GM19395 (cell line): Measurements from ENCODE around the gene FBRSL1.

Experiments used
- ATAC-seq: cut with Tn5 transposase; IDR thresholded peaks from one replicate; pipeline ENCODE4 v1.9.1; 2021; ENCODE audit warnings: mild to moderate bottlenecking, moderate library complexity; ENCODE audit not compliant: unreplicated experiment

Gene FBRSL1

DNA sequence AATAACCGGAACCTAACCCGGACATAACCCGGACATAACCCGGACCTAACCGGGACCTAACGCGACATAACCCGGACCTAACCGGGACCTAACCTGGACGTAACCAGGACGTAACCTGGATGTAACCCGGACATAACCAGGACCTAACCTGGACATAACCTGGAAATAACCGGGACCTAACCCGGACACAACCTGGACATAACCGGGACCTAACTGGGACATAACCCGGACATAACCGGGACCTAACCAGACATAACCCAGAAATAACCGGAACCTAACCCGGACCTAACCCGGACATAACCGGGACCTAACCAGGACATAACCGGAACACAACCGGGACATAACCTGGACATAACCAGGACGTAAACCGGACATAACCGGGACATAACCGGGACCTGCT, 6.7 kb upstream of the FBRSL1 start:
- no peak for ATAC-seq

DNA sequence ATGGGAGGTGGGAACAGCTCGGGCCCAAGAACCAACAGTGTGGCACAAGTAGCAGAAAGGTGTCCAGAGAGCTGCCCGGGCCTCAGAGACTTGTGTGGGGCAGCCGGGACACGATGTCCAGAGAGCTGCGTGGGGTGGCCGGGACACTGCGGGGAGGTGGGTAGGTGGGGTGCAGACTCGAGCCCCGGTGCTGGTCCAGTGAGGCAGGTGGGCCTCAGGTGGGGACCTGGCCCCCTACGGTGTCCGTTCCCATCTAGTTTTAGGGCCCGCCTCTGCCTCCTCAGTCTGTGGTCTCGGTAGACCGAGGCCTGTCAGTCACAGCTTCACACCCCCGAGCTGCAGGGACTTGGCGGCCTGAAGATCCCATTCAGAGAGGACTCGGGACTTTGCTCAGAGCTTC, 6.3 kb upstream of the FBRSL1 start:
- no peak for ATAC-seq

DNA sequence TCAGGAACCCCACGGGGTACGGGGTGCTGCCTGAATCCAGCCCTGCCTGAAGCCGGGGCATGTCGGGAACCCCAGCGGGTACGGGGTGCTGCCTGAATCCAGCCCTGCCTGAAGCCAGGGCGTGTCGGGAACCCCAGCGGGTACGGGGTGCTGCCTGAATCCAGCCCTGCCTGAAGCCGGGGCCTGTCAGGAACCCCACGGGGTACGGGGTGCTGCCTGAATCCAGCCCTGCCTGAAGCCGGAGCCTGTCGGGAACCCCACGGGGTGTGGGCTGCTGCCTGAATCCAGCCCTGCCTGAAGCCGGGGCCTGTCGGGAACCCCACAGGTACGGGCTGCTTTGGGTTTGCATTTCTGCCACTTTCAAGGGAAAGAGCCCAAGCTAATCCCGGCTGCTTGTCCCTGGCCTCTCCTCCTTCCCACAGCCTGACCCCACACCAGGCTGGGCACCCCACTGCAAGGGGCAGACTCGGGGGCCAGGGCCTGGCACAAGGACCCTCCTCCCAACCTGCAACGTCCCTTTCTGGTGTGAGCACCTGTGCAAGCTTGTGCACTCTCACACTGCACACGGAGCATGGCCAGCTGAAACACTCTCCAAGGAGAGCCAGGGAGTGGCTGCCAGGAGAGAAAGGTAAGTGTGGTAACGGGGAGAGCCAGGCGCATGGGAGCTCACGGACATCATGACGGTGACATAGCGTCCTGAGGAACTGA, 5.6 kb upstream of the FBRSL1 start:
- no peak for ATAC-seq

DNA sequence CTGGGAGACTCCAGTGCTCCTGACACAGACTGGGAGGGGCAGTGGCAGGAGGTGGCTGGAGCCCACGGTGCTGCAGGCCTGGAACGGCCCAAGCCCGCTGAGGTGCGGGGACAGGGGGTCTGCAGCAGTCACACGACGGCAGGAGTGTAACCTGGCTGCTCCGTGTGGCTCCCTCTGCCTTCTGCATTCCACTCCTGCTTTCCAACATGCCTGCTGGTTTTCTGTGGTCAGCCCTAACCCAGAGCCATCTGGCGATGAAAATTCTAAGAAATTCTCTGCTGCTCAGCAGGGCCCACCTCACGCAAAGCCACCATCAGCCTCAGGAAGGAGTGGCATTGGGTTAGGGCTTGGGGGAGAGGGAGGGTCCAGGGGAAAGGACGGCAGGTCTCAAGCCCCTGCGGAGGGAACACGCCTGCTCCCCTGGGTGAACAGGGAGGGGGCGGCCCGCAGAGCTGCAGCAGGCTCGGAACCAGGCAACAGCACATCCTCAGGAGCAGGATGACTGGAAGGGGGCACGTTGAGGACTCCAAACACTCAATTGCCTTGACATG, 5.0 kb upstream of the FBRSL1 start:
- ATAC-seq, result no peak

DNA sequence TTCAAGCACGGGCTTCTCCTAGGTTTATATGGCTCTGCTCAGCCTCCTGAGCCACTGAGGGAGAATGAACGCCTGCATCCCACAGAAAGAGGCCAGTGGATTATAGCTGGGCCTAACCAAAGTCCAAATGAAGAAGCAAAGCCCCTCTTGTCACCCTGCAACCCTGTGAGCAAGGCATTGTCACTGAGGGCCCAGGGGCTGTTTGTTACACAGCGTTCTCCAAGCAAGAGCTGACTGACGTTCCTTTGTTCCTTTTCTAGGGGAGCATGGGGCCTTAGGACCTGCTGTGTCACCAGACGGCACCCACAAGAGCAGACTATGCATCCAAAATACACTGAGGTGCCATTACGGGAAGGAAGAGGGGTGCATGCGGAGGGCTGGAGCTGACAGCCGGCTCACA, 4.3 kb upstream of the FBRSL1 start:
- ATAC-seq, result no peak

DNA sequence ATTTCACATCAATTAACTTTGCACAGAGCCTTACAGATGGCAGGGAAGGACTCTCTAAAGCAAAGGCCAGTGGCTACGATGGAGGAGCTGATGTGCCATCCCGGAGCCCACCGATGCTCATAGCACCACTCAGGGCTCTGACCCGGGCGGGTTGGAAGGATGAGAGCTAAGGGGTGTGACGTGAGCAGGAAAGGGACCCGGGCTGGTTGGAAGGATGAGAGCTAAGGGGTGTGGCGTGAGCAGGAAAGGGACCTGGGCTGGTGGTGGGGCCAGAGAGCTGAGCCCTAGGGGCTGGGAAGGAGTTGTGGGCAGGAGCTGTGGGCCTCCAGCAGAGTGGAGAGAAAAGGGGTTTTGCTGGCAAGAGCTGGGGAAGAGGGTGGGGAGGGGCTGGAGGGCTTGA, 3.8 kb upstream of the FBRSL1 start:
- no peak for ATAC-seq

DNA sequence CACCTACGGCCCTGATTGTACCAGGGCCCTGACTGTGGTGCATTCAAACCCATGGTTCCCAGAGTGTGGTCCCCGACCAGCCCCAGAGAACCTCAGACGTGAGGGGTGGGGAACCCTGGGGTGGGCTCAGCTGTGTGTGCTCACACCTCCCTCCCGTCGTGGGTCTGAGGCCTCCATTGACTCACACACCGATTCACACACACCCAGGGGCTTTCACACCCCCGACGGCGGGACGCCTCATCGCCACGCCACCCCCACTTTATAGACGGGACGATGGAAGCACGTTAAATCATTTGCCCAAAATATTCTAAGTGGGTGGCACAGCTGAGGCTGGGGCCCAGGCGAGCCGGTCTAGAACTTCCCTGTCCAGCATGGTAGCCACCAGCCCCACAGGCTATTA, 3.4 kb upstream of the FBRSL1 start:
- ATAC-seq, result no peak

DNA sequence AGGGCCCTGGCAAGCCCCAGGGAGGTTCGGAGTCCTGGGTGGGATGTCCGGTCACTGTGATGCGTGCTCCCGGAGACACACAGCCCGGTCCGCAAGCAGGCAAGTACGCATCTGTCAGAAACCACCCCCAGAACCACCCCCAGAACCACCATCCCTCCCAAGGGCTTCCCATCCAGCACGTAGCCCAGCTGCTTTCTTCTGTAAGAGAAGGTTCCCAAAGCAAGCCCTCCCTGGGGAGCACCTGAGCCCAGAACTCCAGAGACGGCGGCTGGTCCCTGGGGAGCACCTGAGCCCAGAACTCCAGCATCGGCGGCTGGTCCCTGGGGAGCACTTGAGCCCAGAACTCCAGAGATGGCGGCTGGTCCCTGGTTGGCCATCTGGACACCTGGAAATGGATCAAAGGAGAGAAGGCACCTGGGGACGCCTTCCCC, 2.6 kb upstream of the FBRSL1 start:
- ATAC-seq, result no peak

DNA sequence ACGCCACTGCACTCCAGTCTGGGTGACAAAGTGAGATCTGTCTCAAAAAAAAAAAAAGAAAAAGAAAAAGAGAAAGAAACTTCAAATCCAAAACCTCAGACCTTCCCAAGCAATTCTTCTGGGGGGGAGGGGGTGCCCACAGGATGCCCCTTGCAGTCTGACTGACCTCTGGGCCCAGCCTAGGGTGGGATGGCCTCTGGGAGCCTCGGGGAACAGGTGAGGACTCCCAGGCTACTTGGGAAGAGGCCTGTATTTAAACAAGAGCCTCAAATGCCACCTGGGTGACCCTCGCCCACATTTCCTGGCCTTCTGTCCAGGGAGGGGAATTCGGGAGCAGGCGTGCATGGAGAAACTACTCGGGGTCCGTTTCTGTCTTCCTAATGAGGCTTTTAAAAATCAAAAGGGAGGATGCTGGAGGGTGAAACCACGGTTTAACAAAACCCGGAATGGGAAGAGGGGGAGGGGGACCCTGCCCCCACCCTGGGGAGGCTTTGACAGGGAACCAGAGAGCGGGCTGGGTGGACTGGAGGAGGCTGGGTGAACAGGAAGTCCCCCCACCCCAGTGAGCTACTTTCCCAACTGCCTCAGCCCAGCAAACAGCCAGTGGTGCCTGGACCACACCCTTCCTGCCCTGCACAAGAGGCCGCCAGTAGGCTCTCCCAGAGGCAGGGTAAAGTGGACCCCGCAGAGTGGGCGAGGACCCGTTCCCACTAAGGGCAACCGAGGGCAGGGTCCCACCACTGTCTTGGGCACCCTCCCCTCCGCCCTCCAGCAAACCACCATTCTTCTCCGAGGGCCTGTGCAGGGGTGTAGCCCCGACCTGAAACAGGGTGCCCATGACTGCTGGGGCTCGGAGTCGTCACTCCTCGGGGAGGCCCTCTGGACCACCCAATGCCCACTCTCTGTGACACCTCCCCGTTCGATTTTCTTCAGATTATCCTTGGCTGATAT, 1.5 kb upstream of the FBRSL1 start:
- no peak for ATAC-seq

DNA sequence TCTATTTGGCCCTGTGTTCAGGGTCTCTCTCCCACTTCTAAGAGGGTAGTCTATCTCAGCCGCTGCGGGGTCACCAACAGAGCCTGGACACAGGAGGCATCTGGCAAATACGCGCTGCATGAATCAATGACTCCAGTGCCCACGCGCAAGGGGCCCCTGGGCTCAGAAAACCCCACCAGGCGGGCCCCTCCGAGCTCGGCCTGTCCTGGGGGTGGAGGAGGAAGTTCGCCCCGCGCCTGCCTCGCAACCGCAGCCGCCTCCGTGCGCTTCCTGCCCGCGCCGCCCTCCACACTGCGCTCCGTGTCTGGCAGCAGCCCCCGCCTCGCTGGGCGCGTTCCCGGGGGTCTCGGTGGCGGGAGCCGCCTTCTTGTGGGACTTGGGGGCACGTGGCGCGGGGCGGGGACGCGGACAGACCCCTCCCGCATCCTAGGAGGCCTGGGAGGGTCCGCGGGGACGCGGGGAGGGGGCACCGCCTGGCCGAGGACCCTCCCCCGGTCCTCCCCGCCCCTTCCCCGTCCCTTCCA, 811 bp upstream of the FBRSL1 start:
- ATAC-seq, result no peak

DNA sequence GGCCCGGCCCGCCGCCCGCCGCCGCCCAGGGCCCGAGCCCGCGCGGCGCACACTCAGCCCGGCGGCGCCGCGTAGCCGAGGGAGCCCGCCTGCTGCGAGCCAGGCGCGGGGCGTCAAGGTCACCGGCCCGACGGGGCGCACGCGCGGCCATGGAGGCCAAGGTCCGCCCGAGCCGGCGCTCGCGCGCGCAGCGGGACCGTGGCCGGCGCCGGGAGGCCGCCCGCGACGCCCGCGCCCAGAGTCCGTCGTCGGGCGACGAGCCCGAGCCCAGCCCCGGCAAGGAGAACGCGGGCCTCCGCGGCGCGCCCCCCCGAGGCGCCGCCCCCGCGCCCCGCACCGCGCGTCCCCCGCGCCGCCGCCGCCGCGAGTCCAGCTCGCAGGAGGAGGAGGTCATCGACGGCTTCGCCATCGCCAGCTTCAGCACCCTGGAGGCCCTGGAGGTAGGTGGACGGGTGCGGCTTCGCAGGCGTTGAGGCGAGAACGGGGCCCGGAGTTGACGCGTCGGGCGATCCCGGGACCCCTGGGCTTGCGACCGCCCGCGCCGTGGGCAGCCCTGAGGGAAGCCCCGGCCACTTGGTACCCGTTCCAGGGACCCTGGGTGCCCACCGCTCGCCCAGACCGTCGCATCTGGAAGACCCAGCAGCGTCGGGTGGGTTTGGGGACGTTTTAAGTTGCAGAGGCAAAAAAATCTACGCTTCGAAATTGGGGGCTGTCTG, 629 bp downstream of the FBRSL1 start:
- no peak for ATAC-seq

DNA sequence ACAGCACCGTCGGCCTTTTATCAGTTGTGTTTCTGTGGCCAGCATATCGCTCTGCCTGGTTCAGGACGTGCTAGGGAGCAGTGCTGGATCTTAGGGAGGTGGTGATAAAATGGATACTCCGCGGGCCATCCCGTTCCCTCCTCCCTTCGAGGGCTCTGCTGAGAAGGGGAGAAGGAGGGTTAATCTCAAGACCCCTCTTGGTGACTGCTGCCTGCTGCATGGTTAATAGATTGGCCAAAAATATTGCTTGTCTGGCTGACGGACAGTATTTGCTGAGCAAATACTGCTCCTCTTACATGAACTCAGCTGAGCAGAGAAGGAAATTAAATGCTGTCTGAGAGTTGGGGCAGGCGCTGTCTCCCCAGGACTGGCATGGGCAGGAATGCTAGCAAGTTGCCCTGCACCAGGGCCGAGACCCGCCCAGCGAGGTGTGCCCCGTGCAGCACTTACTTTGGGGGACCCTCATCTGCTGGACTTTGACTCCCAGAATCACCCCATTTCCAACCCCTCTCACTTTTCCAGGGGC, 1.2 kb downstream of the FBRSL1 start:
- ATAC-seq, result no peak

DNA sequence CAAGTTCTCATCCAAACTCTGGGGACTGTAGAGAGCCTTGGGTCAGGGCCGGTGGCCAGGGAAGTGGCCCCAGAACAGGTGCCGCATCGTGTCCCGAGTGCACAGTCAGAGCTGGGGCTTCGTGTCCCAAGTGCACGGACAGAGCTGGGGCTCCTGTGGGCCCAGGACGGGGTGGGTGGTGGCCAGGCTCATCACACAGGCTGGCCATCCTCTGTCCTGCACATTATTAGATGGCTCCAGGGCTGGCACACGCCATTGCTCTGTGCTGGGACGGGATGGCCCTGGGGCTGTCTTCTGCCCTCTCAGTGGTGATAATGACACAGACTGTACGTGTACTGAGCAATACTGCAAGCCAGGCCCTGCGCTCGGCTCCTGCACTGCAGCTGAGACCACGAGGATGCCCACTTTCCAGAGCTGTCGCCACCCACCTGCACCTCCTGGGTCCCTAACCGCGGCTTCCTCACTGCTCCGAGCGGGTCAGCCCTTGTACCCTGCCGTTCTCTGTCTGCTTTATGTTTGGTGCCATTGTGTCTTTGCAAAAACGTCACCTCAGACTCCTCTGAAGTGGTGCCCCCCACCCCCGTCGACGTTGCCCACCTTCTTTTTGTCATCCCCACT, 1.9 kb downstream of the FBRSL1 start:
- ATAC-seq, result no peak

DNA sequence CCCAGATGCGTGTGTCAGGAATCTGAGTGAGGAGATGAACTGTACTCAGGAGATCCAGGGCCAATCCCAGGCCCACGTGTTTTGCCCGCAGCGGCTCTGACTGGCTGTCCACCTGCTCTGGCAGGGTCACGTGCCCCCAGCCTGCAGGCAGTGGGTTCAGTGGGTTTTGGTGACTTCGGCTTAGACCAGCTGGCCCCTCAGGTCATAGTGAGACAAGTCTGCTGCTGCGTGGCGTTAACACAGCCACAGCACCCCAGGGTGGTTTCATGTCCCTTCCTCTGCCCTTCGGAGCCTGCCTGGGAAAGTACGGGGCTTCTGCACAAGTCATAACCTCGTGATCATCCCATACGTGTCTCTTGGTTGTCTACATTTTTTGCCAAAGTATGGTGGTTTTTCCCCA, 2.6 kb downstream of the FBRSL1 start:
- no peak for ATAC-seq

DNA sequence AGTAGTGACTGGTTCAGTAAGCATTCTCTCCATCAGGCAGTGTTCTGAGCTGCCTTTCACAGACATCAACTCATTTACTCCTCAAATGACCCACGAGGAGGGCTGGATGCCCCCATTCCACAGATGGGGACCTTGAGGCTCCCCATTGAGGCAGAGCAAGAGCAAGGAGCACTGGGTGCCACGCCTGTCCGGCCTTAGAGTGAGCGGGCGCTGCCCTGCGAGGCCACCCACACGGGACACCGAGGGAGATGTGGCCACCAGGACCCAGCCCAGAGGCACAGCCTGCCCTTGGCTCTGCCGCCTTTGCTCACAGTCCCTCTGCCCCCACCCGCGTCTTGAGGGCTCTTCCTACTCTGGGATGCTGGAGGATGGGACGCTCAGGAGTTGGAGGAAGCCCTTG, 3.0 kb downstream of the FBRSL1 start:
- ATAC-seq, result no peak

DNA sequence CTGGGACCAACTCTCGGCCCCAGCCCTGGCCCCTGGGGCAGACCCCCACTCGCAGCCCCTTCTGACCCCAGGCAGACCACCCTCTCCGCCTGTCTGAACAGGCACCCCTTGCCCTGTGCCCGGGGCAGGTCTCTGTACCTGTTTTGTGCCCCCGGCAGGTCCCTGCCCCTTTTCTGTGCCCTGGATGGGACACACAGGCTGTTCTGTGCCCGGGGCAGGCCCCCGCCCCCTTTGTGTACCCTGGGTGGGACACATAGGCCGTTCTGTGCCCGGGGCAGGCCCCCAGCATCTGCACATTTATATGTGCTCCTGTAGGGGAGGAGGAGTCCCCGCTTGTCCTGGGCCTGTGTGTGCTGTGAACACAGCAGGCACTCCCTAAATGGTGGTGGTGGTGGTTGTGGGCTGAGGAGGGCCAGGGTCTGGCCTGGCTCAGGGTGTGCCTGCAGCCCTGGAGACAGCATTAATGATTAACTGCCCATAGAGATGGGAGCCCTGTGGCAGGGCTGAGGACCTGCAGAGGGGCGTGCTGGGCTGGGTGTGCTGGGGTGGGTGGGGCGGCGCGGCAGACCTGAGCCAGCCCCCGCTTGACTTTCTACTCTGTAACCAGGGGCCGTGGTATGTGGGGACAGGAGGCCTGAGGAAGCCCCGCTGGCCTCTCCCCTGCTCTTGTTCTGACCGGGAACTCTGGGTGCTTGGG, 3.7 kb downstream of the FBRSL1 start:
- ATAC-seq, result no peak

DNA sequence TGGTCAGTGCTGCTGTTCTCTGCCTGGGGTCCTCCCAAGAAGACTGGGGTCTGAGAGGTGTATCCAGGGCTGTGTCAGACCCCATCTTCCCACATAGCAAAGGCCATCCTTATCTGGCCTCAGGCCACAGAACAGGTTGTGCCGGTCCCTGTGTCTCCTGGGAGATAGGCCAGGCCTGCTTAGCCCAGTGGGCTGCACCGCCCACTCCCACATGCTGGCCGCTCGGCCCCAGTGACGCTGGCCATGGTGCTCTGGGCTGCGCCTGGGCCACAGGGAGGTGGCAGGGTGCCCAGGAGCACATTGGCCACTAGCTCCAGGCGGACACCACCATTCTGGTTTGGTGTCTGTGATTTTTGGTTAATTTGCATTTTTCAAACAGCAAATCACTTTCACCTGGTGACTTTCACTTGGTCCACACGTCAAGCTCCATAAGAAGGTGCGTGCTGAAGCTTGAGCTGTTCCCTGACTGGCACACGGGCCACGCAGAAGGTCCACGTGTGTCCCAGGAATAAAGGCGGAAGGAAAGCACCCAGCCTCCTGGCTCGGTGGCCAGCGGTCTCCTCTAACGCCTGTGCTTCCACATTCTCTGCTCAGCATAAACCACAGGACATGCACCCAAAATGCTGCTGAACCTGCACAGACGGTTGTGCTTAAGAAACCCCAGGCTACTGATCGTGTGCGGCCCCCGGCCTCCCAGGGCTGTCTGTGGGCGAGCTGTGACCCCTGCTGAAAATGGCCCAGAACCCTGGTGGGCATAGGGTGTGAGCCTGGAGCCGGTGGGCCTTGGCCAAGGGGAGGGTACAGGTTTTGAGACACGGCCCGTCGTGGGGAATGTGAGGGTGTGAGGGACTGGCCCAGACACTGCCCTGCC, 4.6 kb downstream of the FBRSL1 start:
- no peak for ATAC-seq

DNA sequence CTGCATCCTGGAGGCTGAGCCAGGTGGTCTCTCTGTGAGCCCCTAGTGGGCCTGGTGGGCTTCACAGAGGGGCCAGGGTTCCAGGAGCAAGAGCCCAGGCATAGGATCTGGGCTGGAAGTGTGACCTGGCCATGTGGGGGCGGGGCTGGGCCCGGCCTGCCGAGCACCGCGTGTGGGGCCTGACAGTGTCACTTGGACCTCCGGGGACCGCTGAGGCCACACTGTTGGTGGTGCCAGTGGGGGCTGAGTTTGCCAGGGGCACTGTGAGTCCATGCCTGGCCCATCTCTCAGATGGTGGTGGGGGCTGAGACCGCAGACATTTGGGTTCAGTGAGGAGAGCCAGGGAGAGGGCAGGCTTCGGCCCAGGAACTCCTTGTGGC, 5.2 kb downstream of the FBRSL1 start:
- ATAC-seq, result no peak
